H1 (cell line): ENCODE measurements around the gene IFIT1. TPM values are rescaled to one million over a fixed set of nuclear protein-coding genes. Genes with fewer than 3 reads are reported as not detected.
A peak's percentile ranks its signal among the peaks of the same experiment; 100 is the strongest.

Source experiments
- CTCF ChIA-PET: fragments of 300-600 bp; sonication (Branson Sonifier 250); formaldehyde crosslinking; loops from one replicate; lab custom pipeline; 2021; ENCODE audit not compliant: partially characterized antibody; lab: Charles Lee
- POLR2A ChIA-PET: fragments of 300-600 bp; sonication (Branson Sonifier 250); formaldehyde crosslinking; loops from one replicate; lab custom pipeline; 2021; ENCODE audit warnings: inconsistent platforms; ENCODE audit not compliant: partially characterized antibody; lab: Charles Lee
- DNase-seq, 2 experiments: peaks; one replicate each; pipeline versions ENCODE4 v3.0.0 to v3.0.0-alpha.2; 2010 to 2022; ENCODE audit warnings: low spot score in 2 of 2, low read depth in 1 of 2, mixed read lengths in 1 of 2
- FAIRE-seq: peaks from 2 replicates; lab custom pipeline; 2011; peaks lifted over from hg19 to GRCh38; lab: Jason Lieb, UNC
- H2AFZ ChIP-seq: 2 replicates; pipeline ENCODE4 v1.8.1; 2012; ENCODE audit warnings: low read length, inconsistent platforms
- H2AK5ac ChIP-seq: 2 replicates; pipeline ENCODE4 v1.6.1; 2013; ENCODE audit warnings: low read depth, low read length
- H2BK120ac ChIP-seq: replicated peaks from 2 replicates; pipeline ENCODE3; 2013; ENCODE audit warnings: low read depth, low read length, inconsistent platforms
- H2BK12ac ChIP-seq: 2 replicates; pipeline ENCODE4 v1.6.1; 2013; ENCODE audit warnings: low read depth, low read length
- H2BK15ac ChIP-seq: 2 replicates; pipeline ENCODE4 v1.6.1; 2013; ENCODE audit warnings: low read length
- H2BK20ac ChIP-seq: 2 replicates; pipeline ENCODE4 v1.6.1; 2013; ENCODE audit warnings: low read length
- H2BK5ac ChIP-seq: 2 replicates; pipeline ENCODE4 v1.6.1; 2013; ENCODE audit warnings: low read depth, low read length
- H3K14ac ChIP-seq: 2 replicates; pipeline ENCODE4 v1.6.1; 2013; ENCODE audit warnings: inconsistent platforms; ENCODE audit not compliant: insufficient read length
- H3K18ac ChIP-seq: 2 replicates; pipeline ENCODE4 v1.6.1; 2013; ENCODE audit warnings: low read length; ENCODE audit errors: extremely low read depth
- H3K23ac ChIP-seq: 2 replicates; pipeline ENCODE4 v1.6.1; 2013; ENCODE audit warnings: inconsistent platforms; ENCODE audit not compliant: insufficient read length
- H3K23me2 ChIP-seq: 2 replicates; pipeline ENCODE4 v1.6.1; 2013; ENCODE audit warnings: low read depth, low read length
- H3K27ac ChIP-seq: 2 replicates; pipeline ENCODE4 v1.6.1; 2011; ENCODE audit warnings: low read depth, low read length, inconsistent platforms
- H3K27me3 ChIP-seq, 4 experiments: replicated peaks in 1 of 4; 1 replicate in 1 of 4; 2 replicates in 3 of 4; pipeline versions ENCODE4 v1.6.1 to v1.8.1; 2011 to 2013; ENCODE audit warnings: low read length in 3 of 4, mild to moderate bottlenecking in 3 of 4, inconsistent platforms in 2 of 4, mixed read lengths in 2 of 4, moderate library complexity in 1 of 4; ENCODE audit not compliant: control insufficient read depth in 3 of 4, insufficient read depth in 3 of 4; ENCODE audit errors: extremely low read depth in 1 of 4
- H3K36me3 ChIP-seq, 4 experiments: 2 replicates each; pipeline versions ENCODE4 v1.6.1 to v1.8.1; 2011 to 2013; ENCODE audit warnings: mild to moderate bottlenecking in 4 of 4, low read length in 3 of 4, moderate library complexity in 2 of 4, control low read depth in 1 of 4, inconsistent platforms in 1 of 4; ENCODE audit not compliant: insufficient read depth in 4 of 4, control insufficient read depth in 2 of 4
- H3K4ac ChIP-seq: replicated peaks from 2 replicates; pipeline ENCODE3; 2013; ENCODE audit warnings: low read length, low read depth, mixed read lengths, inconsistent platforms; ENCODE audit not compliant: insufficient read length
- H3K4me1 ChIP-seq, 4 experiments: replicated peaks in 1 of 4; 1 replicate in 1 of 4; 2 replicates in 3 of 4; pipeline versions ENCODE4 v1.6.1 to v1.8.1; 2011 to 2013; ENCODE audit warnings: low read length in 3 of 4, inconsistent platforms in 2 of 4, mixed read lengths in 1 of 4; ENCODE audit not compliant: insufficient read depth in 4 of 4, control insufficient read depth in 3 of 4
- H3K4me2 ChIP-seq, 2 experiments: 2 replicates each; pipeline versions ENCODE4 v1.6.1 to v1.8.1; 2011 to 2013; ENCODE audit warnings: low read depth in 2 of 2, low read length in 2 of 2, control low read depth in 1 of 2, inconsistent platforms in 1 of 2, mild to moderate bottlenecking in 1 of 2; ENCODE audit not compliant: insufficient read depth in 1 of 2
- H3K4me3 ChIP-seq, 4 experiments: fragments of 200-600, 300-600 bp in 1 of 4; sonication (generic), shearing (Covaris generic), sonication (Bioruptor Twin) in 1 of 4; 2 replicates each; pipeline versions ENCODE4 v1.5.1 to v1.8.1; 2011 to 2016; ENCODE audit warnings: low read length in 4 of 4, low read depth in 3 of 4, control low read depth in 2 of 4, inconsistent platforms in 2 of 4, mild to moderate bottlenecking in 2 of 4, mixed read lengths in 1 of 4, moderate library complexity in 1 of 4; ENCODE audit not compliant: insufficient read depth in 2 of 4; ENCODE audit errors: extremely low read depth in 1 of 4
- H3K56ac ChIP-seq: replicated peaks from 2 replicates; pipeline ENCODE3; 2013; ENCODE audit warnings: low read depth, mild to moderate bottlenecking, mixed read lengths, low read length, inconsistent platforms; ENCODE audit not compliant: insufficient read length
- H3K79me1 ChIP-seq: 2 replicates; pipeline ENCODE4 v1.6.1; 2013; ENCODE audit warnings: low read depth, low read length, control low read depth
- H3K79me2 ChIP-seq, 2 experiments: 2 replicates each; pipeline versions ENCODE4 v1.6.1 to v1.8.1; 2012 to 2013; ENCODE audit warnings: low read length in 2 of 2, mild to moderate bottlenecking in 2 of 2, inconsistent platforms in 1 of 2; ENCODE audit not compliant: insufficient read depth in 2 of 2, control insufficient read depth in 1 of 2
- H3K9ac ChIP-seq, 4 experiments: replicated peaks in 1 of 4; 1 replicate in 1 of 4; 2 replicates in 3 of 4; pipeline versions ENCODE4 v1.6.1 to v1.8.1; 2011 to 2013; ENCODE audit warnings: low read depth in 3 of 4, low read length in 3 of 4, control low read depth in 2 of 4, mild to moderate bottlenecking in 2 of 4, moderate library complexity in 2 of 4, inconsistent platforms in 1 of 4; ENCODE audit errors: extremely low read depth in 1 of 4
- H3K9me3 ChIP-seq, 2 experiments: 2 replicates each; pipeline versions ENCODE4 v1.6.1 to v1.8.1; 2012 to 2013; ENCODE audit warnings: mild to moderate bottlenecking in 2 of 2, moderate library complexity in 2 of 2, control low read depth in 1 of 2, inconsistent platforms in 1 of 2, low read depth in 1 of 2, low read length in 1 of 2, mixed read lengths in 1 of 2; ENCODE audit not compliant: insufficient read depth in 2 of 2
- H4K20me1 ChIP-seq, 2 experiments: replicated peaks in 1 of 2; 2 replicates each; pipeline versions ENCODE3 to v1.8.1; 2011 to 2013; ENCODE audit warnings: inconsistent platforms in 2 of 2, low read length in 2 of 2, mild to moderate bottlenecking in 1 of 2; ENCODE audit not compliant: insufficient read depth in 2 of 2, control insufficient read depth in 1 of 2
- H4K5ac ChIP-seq: 2 replicates; pipeline ENCODE4 v1.6.1; 2013; ENCODE audit warnings: low read length, low read depth, mixed read lengths, inconsistent platforms; ENCODE audit not compliant: insufficient read length
- H4K8ac ChIP-seq: 2 replicates; pipeline ENCODE4 v1.8.0; 2013; ENCODE audit warnings: mild to moderate bottlenecking, moderate library complexity, low read length, inconsistent platforms; ENCODE audit not compliant: insufficient read depth; ENCODE audit errors: extremely low read depth
- H4K91ac ChIP-seq: replicated peaks from 2 replicates; pipeline ENCODE3; 2013; ENCODE audit warnings: low read length, mixed read lengths, inconsistent platforms; ENCODE audit not compliant: insufficient read length
- CBX5 ChIP-seq: fragments of 300-800, 300-1000 bp; sonication (generic); IDR thresholded peaks from 2 replicates; pipeline ENCODE4 v1.7.1; 2016; ENCODE audit warnings: antibody characterized with exemption, low read length, low read depth
- CTCF ChIP-seq, 3 experiments: IDR thresholded peaks; 1 replicate in 2 of 3; 2 replicates in 1 of 3; pipeline versions ENCODE4 v1.5.1 to v1.6.1; 2011; ENCODE audit warnings: low read length in 3 of 3, mild to moderate bottlenecking in 3 of 3, inconsistent platforms in 2 of 3, low read depth in 1 of 3, moderate library complexity in 1 of 3; ENCODE audit not compliant: insufficient read depth in 1 of 3; ENCODE audit errors: control extremely low read depth in 1 of 3
- RAD21 ChIP-seq, 2 experiments: IDR thresholded peaks in 1 of 2; conservative IDR thresholded peaks in 1 of 2; 2 replicates each; pipeline ENCODE4 v1.6.1; 2011; ENCODE audit warnings: low read depth in 2 of 2, low read length in 2 of 2, improper control_type of control experiment in 1 of 2, inconsistent platforms in 1 of 2, mild to moderate bottlenecking in 1 of 2, moderate library complexity in 1 of 2
- WGBS, 2 experiments: shearing (Covaris generic) in 1 of 2; methylation state at CpG; one replicate each; pipeline versions ENCODE4 v1.1.6 to v1.1.7; 2013 to 2015; ENCODE audit warnings: low lambda C conversion rate in 2 of 2, mixed read lengths in 2 of 2, inconsistent platforms in 1 of 2, low coverage in 1 of 2, missing lambda C conversion rate in 1 of 2; ENCODE audit not compliant: insufficient replicate concordance in 2 of 2, insufficient coverage in 1 of 2, insufficient read length in 1 of 2; ENCODE audit errors: extremely low coverage in 1 of 2, missing lambda C conversion rate in 1 of 2; 5-methylcytosine and 5-hydroxymethylcytosine counted together
- polyA plus RNA-seq, 7 experiments: library from polyadenylated mRNA; depleted of rRNA in 3 of 7; stranded (reverse) in 5 of 7; unstranded in 2 of 7; fragments of >200 nt in 5 of 7; fragments of 200-250 nt in 2 of 7; gene quantifications; 1 replicate in 5 of 7; 2 replicates in 1 of 7; 4 replicates in 1 of 7; pipeline versions ENCODE4 v1.2.1 to v1.2.3, GENCODE V29; 2011 to 2013; ENCODE audit warnings: missing spikeins in 2 of 7, mixed read lengths in 2 of 7
- total RNA-seq: library from RNA; stranded (reverse); fragmentation: NEBNext Ultra II Directional; extraction: Animal tissue kit (Norgen Biotek cat#: 25700); gene quantifications from 2 replicates; pipeline ENCODE4 v1.2.1, GENCODE V29; 2021

Gene IFIT1
- total and polyA plus RNA-seq, 2 of the 8 experiments (the other 6 are each of a cell fraction or from before 2014, with no cell fraction given): 0.94 to 1.5 TPM

GRCh38 chr10:89419548-89419947, 27.1 kb downstream of the IFIT1 start:
- Histone ChIP-seq H3K56ac (no peak overlapping the region), H3K27ac (no peak overlapping the region), H2BK5ac (no peak overlapping the region), H3K4ac (no peak overlapping the region), H3K4me3 (no peak overlapping the region), H3K9me3 (no peaks in the 10 kb centered on the region), H3K18ac (no peak overlapping the region), H4K5ac (no peak overlapping the region), H3K9ac (no peak overlapping the region), H2BK15ac (no peak overlapping the region), H3K27me3 (peaks cover 0 to 20% (median 15%) of the 10 kb centered on the region in 4 experiments; a peak in 6 of 7 replicates), H4K91ac (no peak overlapping the region), H3K79me1 (no peaks in the 10 kb centered on the region), H3K36me3 (no peaks in the 10 kb centered on the region), H3K4me2 (no peak overlapping the region), H2AFZ (no peak overlapping the region), H3K4me1 (peaks cover 0 to 10% (median 3%) of the 10 kb centered on the region in 4 experiments; a peak in 6 of 7 replicates), H4K8ac (no peak overlapping the region), H2AK5ac (no peak overlapping the region), H2BK12ac (no peak overlapping the region), H2BK120ac (no peak overlapping the region), H4K20me1 (no peaks in the 10 kb centered on the region), H3K14ac (no peak overlapping the region), H2BK20ac (no peak overlapping the region), H3K79me2 (no peaks in the 10 kb centered on the region), H3K23me2 (peaks cover 6% of the 10 kb centered on the region; the same call in 1 of the 2 replicates), H3K23ac (no peak overlapping the region)
- DNase-seq: no peak
- TF ChIP-seq CTCF (IDR thresholded peaks at IDR 0.05; ENCODE audit: control extremely low read depth in 1 of 3, insufficient read depth in 1 of 3, low read depth in 1 of 3, low read length in 3 of 3) (peak in 2 of 3 experiments; percentile 43 to 57; a peak in 2 of 4 replicates), RAD21 (IDR thresholded peaks at IDR 0.05 in 1 of 2, conservative IDR thresholded peaks at IDR 0.05 in 1 of 2; ENCODE audit: low read depth in 2 of 2, low read length in 2 of 2) (peak; percentile 32 to 46; a peak in 3 of 4 replicates), CBX5 (no peak)
- peak; percentile 55 for FAIRE-seq
- 50% methylated on average over 3 of the region's 3 CpGs; no CpG with 5 or more reads in 1 of the 2 experiments for WGBS, 2 experiments
- POLR2A ChIA-PET: no interaction called here
- CTCF ChIA-PET: interaction anchor here (0.7 to 2.5 kb wide), 20 partner anchors 9 to 352 kb away, joined by 3 to 14 read pairs (median 3); partner anchors contain the start of gene IFIT1
